Ishikawa (cell line): ENCODE data around the gene PITPNB.

Source experiments
- CEBPB ChIP-seq: IDR thresholded peaks from 2 replicates; pipeline ENCODE4 v1.6.1; 2012
- CREB1 ChIP-seq: IDR thresholded peaks from 2 replicates; pipeline ENCODE4 v1.6.1; 2012; ENCODE audit warnings: low read depth
- EP300 ChIP-seq: IDR thresholded peaks from 2 replicates; pipeline ENCODE4 v1.6.1; 2012; ENCODE audit warnings: borderline replicate concordance
- MAX ChIP-seq: IDR thresholded peaks from 2 replicates; pipeline ENCODE4 v1.6.1; 2012
- NFIC ChIP-seq: IDR thresholded peaks from 2 replicates; pipeline ENCODE4 v1.6.1; 2012
- RAD21 ChIP-seq: IDR thresholded peaks from 2 replicates; pipeline ENCODE4 v1.6.1; 2012; ENCODE audit warnings: low read depth
- REST ChIP-seq: IDR thresholded peaks from 2 replicates; pipeline ENCODE4 v1.6.1; 2012; ENCODE audit warnings: low read depth, mild to moderate bottlenecking
- TAF1 ChIP-seq: IDR thresholded peaks from 2 replicates; pipeline ENCODE4 v1.6.1; 2012; ENCODE audit warnings: low read depth, mild to moderate bottlenecking
- TCF12 ChIP-seq: IDR thresholded peaks from 2 replicates; pipeline ENCODE4 v1.6.1; 2012; ENCODE audit warnings: low read depth
- USF1 ChIP-seq: IDR thresholded peaks from 2 replicates; pipeline ENCODE4 v1.6.1; 2012
- YY1 ChIP-seq: IDR thresholded peaks from 2 replicates; pipeline ENCODE4 v1.6.1; 2012; ENCODE audit warnings: low read depth
- ZBTB7A ChIP-seq: IDR thresholded peaks from 2 replicates; pipeline ENCODE4 v1.6.1; 2012; ENCODE audit warnings: low read depth

DNA sequence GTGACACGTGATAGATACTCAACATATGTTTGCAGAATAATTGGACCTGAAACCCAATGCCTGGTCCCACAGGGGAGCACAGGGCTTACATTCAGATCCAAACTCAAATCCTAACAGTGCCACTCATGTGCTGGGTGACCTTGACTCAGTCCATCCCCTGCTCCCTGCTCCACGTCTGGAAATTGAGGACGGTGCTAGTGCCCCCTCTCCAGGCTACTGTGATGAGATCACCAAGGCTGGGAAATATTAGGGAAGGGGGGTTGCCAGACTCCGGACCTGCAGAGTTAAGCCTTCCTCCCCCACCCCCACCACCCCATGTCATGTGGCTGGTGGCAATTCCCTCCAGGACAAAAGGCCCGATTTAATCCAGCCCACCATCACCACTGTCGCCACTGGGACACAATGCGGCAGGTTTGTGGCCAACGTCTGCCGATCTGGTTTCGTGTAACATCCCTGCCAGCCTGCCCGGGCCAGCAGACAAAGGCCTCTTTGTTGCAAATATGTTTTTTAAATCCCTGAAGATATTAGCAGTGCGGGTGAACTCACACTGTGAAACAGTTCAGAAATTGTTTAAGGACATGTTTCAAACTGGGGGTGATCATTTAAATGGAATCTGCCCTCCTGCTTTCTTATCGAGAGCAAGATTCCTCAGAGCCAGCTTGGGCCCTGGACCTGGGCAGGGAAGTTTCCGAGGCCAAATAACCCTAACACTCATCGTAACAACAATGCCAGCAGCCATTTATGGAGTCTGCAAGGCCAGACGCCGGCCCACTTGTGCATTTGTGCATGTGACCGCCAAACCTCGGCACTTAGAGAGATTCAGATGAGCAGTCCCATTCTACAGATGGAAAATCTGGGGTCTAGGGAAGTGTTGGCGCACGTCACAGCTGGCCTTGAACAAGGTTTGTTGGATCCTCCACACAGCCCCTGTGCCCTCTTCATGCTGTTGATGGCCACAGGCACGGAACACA lies 97.9 kb downstream of the PITPNB start:
- TF ChIP-seq CREB1 = no peak
- no peak for TF ChIP-seq YY1
- TF ChIP-seq TCF12 = no peak
- TF ChIP-seq RAD21 = no peak
- no peak for TF ChIP-seq REST
- TF ChIP-seq EP300 = no peak
- no peak for TF ChIP-seq USF1
- TF ChIP-seq MAX = no peak
- TF ChIP-seq NFIC = no peak
- TF ChIP-seq CEBPB = no peak
- TF ChIP-seq ZBTB7A = no peak
- TF ChIP-seq TAF1 = no peak
